HCT116 (cell line): ENCODE results near the gene EEFSEC. TPM values are rescaled to one million over a fixed set of nuclear protein-coding genes. Genes with fewer than 3 reads are reported as not detected.

Source experiments
- ATAC-seq: fragments of 200-7000 bp; cut with Tn5 transposase; 2 replicates; pipeline ENCODE4 v1.9.1; 2020; ENCODE audit warnings: mild to moderate bottlenecking, moderate library complexity
- BruUV-seq: library from RNA; stranded (reverse); fragments of 400-500 nt; replicated peaks from 2 replicates; lab custom pipeline; 2021; lab: Mats Ljungman, UMichigan
- CTCF ChIA-PET: fragments of 300-600 bp; sonication (Branson Sonifier 250); formaldehyde crosslinking; loops from one replicate; lab custom pipeline; 2021; ENCODE audit warnings: antibody characterized with exemption; lab: Charles Lee
- POLR2A ChIA-PET: fragments of 300-600, 350-600 bp; sonication (Branson Sonifier 250); formaldehyde crosslinking; loops from one replicate; lab custom pipeline; 2021; ENCODE audit warnings: antibody characterized with exemption; lab: Charles Lee
- RAD21 ChIA-PET, 2 experiments: fragments of 300-600 bp; sonication (Branson Sonifier 250); formaldehyde crosslinking; loops; one replicate each; lab custom pipeline; 2023; ENCODE audit warnings: low total read pairs in 2 of 2; ENCODE audit not compliant: uncharacterized antibody in 2 of 2, unreplicated experiment in 2 of 2, low non-redundant PET in 1 of 2; lab: Charles Lee
- DNase-seq: peaks from one replicate; pipeline ENCODE4 v3.0.0-alpha.2; 2010; ENCODE audit warnings: low read depth, low spot score
- H2AFZ ChIP-seq: fragments of 200-600 bp; shearing (Covaris generic), sonication (generic); 2 replicates; pipeline ENCODE4 v1.6.1; 2017; ENCODE audit warnings: low read depth, mixed run types, mixed read lengths, antibody characterized with exemption, low read length; ENCODE audit not compliant: poor library complexity, severe bottlenecking
- H3K27ac ChIP-seq: 2 replicates; pipeline ENCODE4 v1.5.1; 2012; ENCODE audit warnings: low read depth, low read length
- H3K27me3 ChIP-seq: fragments of 200-600 bp; sonication (generic); 2 replicates; pipeline ENCODE4 v1.6.1; 2016; ENCODE audit warnings: mixed run types, low read length, mixed read lengths; ENCODE audit not compliant: insufficient read depth
- H3K36me3 ChIP-seq, 2 experiments: fragments of 200-500 bp in 1 of 2; fragments of 200-600 bp in 1 of 2; sonication (Bioruptor generic) in 1 of 2; sonication (generic) in 1 of 2; 2 replicates each; pipeline versions ENCODE4 v1.5.1 to v1.6.1; 2014 to 2016; ENCODE audit warnings: low read length in 2 of 2, inconsistent platforms in 1 of 2, mixed read lengths in 1 of 2, mixed run types in 1 of 2; ENCODE audit not compliant: insufficient read depth in 2 of 2, control insufficient read depth in 1 of 2
- H3K4me1 ChIP-seq, 2 experiments: fragments of 200-600 bp in 1 of 2; sonication (generic) in 1 of 2; 2 replicates each; pipeline versions ENCODE4 v1.5.1 to v1.6.1; 2012 to 2017; ENCODE audit warnings: low read length in 2 of 2, inconsistent platforms in 1 of 2, mild to moderate bottlenecking in 1 of 2, mixed read lengths in 1 of 2, mixed run types in 1 of 2, moderate library complexity in 1 of 2; ENCODE audit not compliant: insufficient read depth in 2 of 2, control insufficient read depth in 1 of 2
- H3K4me2 ChIP-seq: fragments of 200-600 bp; sonication (generic); 2 replicates; pipeline ENCODE4 v1.6.1; 2017; ENCODE audit warnings: mixed run types, low read length, mixed read lengths
- H3K4me3 ChIP-seq, 2 experiments: fragments of 200-600 bp in 1 of 2; sonication (generic) in 1 of 2; replicated peaks in 1 of 2; 2 replicates each; pipeline ENCODE4 v1.5.1; 2011 to 2016; ENCODE audit warnings: low read length in 2 of 2, control low read depth in 1 of 2, low read depth in 1 of 2, mild to moderate bottlenecking in 1 of 2, mixed read lengths in 1 of 2, mixed run types in 1 of 2
- H3K79me2 ChIP-seq: fragments of 200-600 bp; sonication (generic); 2 replicates; pipeline ENCODE4 v1.6.1; 2017; ENCODE audit warnings: mild to moderate bottlenecking, mixed run types, low read length, moderate library complexity, mixed read lengths; ENCODE audit not compliant: insufficient read depth
- H3K9ac ChIP-seq: fragments of 200-600 bp; sonication (generic); 2 replicates; pipeline ENCODE4 v1.6.1; 2016; ENCODE audit warnings: low read length, mixed read lengths
- H3K9me2 ChIP-seq: fragments of 200-600 bp; sonication (generic), shearing (Covaris generic); 2 replicates; pipeline ENCODE4 v1.6.1; 2017; ENCODE audit warnings: mixed run types, mild to moderate bottlenecking, moderate library complexity; ENCODE audit not compliant: insufficient read depth
- H3K9me3 ChIP-seq, 2 experiments: fragments of 200-500 bp in 1 of 2; fragments of 200-600 bp in 1 of 2; sonication (Bioruptor generic) in 1 of 2; sonication (generic) in 1 of 2; 2 replicates each; pipeline ENCODE4 v1.6.1; 2014 to 2017; ENCODE audit warnings: low read length in 2 of 2, mixed read lengths in 2 of 2, inconsistent platforms in 1 of 2, low read depth in 1 of 2, mild to moderate bottlenecking in 1 of 2, mixed run types in 1 of 2, moderate library complexity in 1 of 2; ENCODE audit not compliant: control insufficient read depth in 1 of 2, insufficient read depth in 1 of 2
- H4K20me1 ChIP-seq: fragments of 200-600 bp; sonication (generic), shearing (Covaris generic); 2 replicates; pipeline ENCODE4 v1.6.1; 2017; ENCODE audit warnings: mixed run types, mild to moderate bottlenecking, moderate library complexity; ENCODE audit not compliant: insufficient read depth
- CBX3 ChIP-seq: IDR thresholded peaks from 2 replicates; pipeline ENCODE4 v1.6.1; 2012; ENCODE audit warnings: low read depth
- CEBPB ChIP-seq: IDR thresholded peaks from 2 replicates; pipeline ENCODE4 v1.6.1; 2012; ENCODE audit warnings: low read depth
- CTCF ChIP-seq, 3 experiments: fragments of 200-600 bp in 1 of 3; sonication (generic) in 1 of 3; IDR thresholded peaks in 2 of 3; conservative IDR thresholded peaks in 1 of 3; 2 replicates each; pipeline ENCODE4 v1.5.1; 2012 to 2017; ENCODE audit warnings: low read depth in 2 of 3, low read length in 2 of 3, antibody characterized with exemption in 1 of 3, borderline replicate concordance in 1 of 3, control low read depth in 1 of 3, mild to moderate bottlenecking in 1 of 3, mixed read lengths in 1 of 3, mixed run types in 1 of 3, moderate library complexity in 1 of 3; ENCODE audit not compliant: insufficient read depth in 1 of 3
- POLR2AphosphoS5 ChIP-seq: IDR thresholded peaks from 2 replicates; pipeline ENCODE4 v1.6.1; 2011; ENCODE audit warnings: mild to moderate bottlenecking, low read depth, low read length, moderate library complexity
- RAD21 ChIP-seq: IDR thresholded peaks from 2 replicates; pipeline ENCODE4 v1.6.1; 2012; ENCODE audit warnings: low read depth, mild to moderate bottlenecking
- SIN3A ChIP-seq: IDR thresholded peaks from 2 replicates; pipeline ENCODE4 v1.6.1; 2012; ENCODE audit warnings: low read depth
- SP1 ChIP-seq: IDR thresholded peaks from 2 replicates; pipeline ENCODE4 v1.6.1; 2012; ENCODE audit warnings: low read depth
- SRF ChIP-seq: IDR thresholded peaks from 2 replicates; pipeline ENCODE4 v1.6.1; 2012; ENCODE audit warnings: low read depth
- TCF7L2 ChIP-seq: IDR thresholded peaks from 2 replicates; pipeline ENCODE4 v1.7.0; 2011; ENCODE audit warnings: borderline replicate concordance, inconsistent platforms; ENCODE audit not compliant: insufficient read depth, insufficient read length; ENCODE audit errors: extremely low read depth
- YY1 ChIP-seq: IDR thresholded peaks from 2 replicates; pipeline ENCODE4 v1.6.1; 2011; ENCODE audit warnings: low read length, low read depth, moderate library complexity, mild to moderate bottlenecking; ENCODE audit not compliant: insufficient replicate concordance; ENCODE audit errors: extremely low read depth
- ZNF274 ChIP-seq: fragments of 200-500 bp; sonication (Bioruptor generic); IDR thresholded peaks from 2 replicates; pipeline ENCODE4 v1.6.1; 2014; ENCODE audit warnings: mild to moderate bottlenecking, low read depth, low read length, inconsistent platforms
- intact Hi-C: fragments of 100-400 bp; cut with micrococcal nuclease; formaldehyde crosslinking; loops from 2 replicates; pipeline ENCODE4 v1.10.0; 2022
- total RNA-seq: library from RNA; stranded (reverse); gene quantifications from one replicate; pipeline ENCODE4 v1.2.1, GENCODE V29; 2021; ENCODE audit not compliant: unreplicated experiment
- TF ChIP-seq, protein P1 (sequence below): IDR thresholded peaks from 2 replicates; pipeline ENCODE4 v1.6.1; 2012; ENCODE audit warnings: low read depth
- TF ChIP-seq, protein P2 (sequence below): IDR thresholded peaks from 2 replicates; pipeline ENCODE4 v1.6.1; 2012
- TF ChIP-seq, protein P3 (sequence below): IDR thresholded peaks from 2 replicates; pipeline ENCODE4 v1.6.1; 2012

EEFSEC gene
- total RNA-seq, 1 experiment from 2014 or later, result 16.1 TPM

DNA sequence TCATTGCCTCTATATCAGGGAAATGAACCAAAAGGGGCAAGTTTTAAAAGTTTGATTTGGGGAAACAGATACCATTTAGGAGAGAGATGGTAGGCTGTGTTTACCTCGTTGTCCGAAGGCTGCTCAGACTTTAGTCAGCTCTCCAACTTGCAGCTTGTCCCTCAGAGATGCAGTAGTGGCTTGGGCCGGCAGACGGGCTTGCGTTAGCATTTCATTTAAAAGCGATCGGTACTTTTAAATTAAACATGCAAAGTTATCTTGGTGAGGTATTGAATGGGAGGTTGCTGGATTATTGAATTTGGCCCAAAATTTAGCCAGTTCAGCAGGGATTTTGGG is 26.2 kb downstream of the EEFSEC start:
- BruUV-seq, result no TSS peak
- TF ChIP-seq RAD21 (no peak), POLR2AphosphoS5 (no peak), SP1 (no peak), CEBPB (no peak), CBX3 (no peak), YY1 (no peak), SRF (no peak), ZNF274 (no peak), TCF7L2 (no peak), SIN3A (no peak), CTCF (IDR thresholded peaks at IDR 0.05 in 2 of 3, conservative IDR thresholded peaks at IDR 0.05 in 1 of 3; ENCODE audit: borderline replicate concordance in 1 of 3, insufficient read depth in 1 of 3, low read depth in 2 of 3, low read length in 2 of 3) (no peak)
- TF ChIP-seq, protein P1, sequence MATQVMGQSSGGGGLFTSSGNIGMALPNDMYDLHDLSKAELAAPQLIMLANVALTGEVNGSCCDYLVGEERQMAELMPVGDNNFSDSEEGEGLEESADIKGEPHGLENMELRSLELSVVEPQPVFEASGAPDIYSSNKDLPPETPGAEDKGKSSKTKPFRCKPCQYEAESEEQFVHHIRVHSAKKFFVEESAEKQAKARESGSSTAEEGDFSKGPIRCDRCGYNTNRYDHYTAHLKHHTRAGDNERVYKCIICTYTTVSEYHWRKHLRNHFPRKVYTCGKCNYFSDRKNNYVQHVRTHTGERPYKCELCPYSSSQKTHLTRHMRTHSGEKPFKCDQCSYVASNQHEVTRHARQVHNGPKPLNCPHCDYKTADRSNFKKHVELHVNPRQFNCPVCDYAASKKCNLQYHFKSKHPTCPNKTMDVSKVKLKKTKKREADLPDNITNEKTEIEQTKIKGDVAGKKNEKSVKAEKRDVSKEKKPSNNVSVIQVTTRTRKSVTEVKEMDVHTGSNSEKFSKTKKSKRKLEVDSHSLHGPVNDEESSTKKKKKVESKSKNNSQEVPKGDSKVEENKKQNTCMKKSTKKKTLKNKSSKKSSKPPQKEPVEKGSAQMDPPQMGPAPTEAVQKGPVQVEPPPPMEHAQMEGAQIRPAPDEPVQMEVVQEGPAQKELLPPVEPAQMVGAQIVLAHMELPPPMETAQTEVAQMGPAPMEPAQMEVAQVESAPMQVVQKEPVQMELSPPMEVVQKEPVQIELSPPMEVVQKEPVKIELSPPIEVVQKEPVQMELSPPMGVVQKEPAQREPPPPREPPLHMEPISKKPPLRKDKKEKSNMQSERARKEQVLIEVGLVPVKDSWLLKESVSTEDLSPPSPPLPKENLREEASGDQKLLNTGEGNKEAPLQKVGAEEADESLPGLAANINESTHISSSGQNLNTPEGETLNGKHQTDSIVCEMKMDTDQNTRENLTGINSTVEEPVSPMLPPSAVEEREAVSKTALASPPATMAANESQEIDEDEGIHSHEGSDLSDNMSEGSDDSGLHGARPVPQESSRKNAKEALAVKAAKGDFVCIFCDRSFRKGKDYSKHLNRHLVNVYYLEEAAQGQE, result no peak
- TF ChIP-seq, protein P2, sequence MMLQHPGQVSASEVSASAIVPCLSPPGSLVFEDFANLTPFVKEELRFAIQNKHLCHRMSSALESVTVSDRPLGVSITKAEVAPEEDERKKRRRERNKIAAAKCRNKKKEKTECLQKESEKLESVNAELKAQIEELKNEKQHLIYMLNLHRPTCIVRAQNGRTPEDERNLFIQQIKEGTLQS, result no peak
- TF ChIP-seq, protein P3, sequence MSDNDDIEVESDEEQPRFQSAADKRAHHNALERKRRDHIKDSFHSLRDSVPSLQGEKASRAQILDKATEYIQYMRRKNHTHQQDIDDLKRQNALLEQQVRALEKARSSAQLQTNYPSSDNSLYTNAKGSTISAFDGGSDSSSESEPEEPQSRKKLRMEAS, result no peak
- CTCF ChIA-PET, result no interaction called here
- no peaks in the 10 kb centered on the region for H3K27me3 ChIP-seq
- H3K79me2 ChIP-seq, result peaks cover 2% of the 10 kb centered on the region; the same call in 1 of the 2 replicates
- DNase-seq (no peak), ATAC-seq (no peak)
- H3K9me2 ChIP-seq, result no peaks in the 10 kb centered on the region
- no peaks in the 10 kb centered on the region; the same call in 1 of the 2 replicates for H4K20me1 ChIP-seq
- no peak overlapping the region for H3K4me2 ChIP-seq
- RAD21 ChIA-PET, result no interaction called here
- intact Hi-C loops, result no loop called here
- no peaks in the 10 kb centered on the region for H3K4me1 ChIP-seq
- H3K27ac ChIP-seq, result no peak overlapping the region
- no peak overlapping the region for H3K4me3 ChIP-seq
- no peak overlapping the region for H2AFZ ChIP-seq
- POLR2A ChIA-PET, result no interaction called here
- no peaks in the 10 kb centered on the region; a peak in 1 of 4 replicates for H3K36me3 ChIP-seq
- no peaks in the 10 kb centered on the region for H3K9me3 ChIP-seq
- no peak overlapping the region for H3K9ac ChIP-seq
